ENCODE results near the gene CAPG. TPM values are rescaled to one million over a fixed set of nuclear protein-coding genes. Genes with fewer than 3 reads are reported as not detected.
"Not testable (repeated sequence)": the region's sequence is repeated elsewhere in the genome, so short reads cannot be mapped to it uniquely, and the experiment has no call there.

CAPG gene
- total and polyA plus RNA-seq, 12 donors: 11.6 to 192 (median 41.4) TPM

DNA sequence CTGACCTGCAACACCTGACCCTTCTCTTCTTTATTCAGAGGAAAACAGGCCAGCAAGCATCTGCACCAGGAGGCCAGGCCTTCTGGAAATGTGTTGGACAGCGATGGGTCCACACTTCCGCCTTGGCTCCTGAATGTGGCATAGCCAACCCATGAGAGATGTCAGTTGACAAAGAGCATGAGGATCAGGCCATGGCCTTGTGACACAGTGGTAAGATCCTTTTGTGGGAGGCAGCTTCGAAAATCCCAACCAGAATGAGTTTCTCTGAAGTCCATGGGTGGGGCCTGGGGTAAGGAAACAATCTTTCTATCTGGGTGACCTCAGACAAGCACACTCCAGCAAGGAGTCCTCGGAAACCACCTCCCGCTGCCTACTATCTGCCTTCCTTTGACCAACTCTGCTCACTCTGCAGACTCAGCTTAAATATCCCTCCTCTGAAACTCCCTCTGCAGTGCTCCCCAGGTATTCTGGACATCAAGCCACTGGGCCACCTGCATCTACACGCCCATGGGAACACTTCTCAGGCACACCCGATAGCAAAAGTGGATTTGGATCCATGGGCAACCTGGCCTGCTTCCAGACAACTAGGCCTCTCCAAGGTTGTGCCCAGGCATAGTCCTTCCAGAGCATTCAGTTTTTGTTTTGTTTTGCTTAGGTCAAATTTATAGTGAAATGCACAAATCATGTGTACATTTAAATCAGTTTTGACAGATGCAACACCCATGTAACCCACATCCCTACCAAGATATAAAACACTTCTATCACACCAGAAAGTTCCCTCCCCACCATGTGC is 4.8 kb upstream of the CAPG start:
- TF ChIP-seq, protein P1, sequence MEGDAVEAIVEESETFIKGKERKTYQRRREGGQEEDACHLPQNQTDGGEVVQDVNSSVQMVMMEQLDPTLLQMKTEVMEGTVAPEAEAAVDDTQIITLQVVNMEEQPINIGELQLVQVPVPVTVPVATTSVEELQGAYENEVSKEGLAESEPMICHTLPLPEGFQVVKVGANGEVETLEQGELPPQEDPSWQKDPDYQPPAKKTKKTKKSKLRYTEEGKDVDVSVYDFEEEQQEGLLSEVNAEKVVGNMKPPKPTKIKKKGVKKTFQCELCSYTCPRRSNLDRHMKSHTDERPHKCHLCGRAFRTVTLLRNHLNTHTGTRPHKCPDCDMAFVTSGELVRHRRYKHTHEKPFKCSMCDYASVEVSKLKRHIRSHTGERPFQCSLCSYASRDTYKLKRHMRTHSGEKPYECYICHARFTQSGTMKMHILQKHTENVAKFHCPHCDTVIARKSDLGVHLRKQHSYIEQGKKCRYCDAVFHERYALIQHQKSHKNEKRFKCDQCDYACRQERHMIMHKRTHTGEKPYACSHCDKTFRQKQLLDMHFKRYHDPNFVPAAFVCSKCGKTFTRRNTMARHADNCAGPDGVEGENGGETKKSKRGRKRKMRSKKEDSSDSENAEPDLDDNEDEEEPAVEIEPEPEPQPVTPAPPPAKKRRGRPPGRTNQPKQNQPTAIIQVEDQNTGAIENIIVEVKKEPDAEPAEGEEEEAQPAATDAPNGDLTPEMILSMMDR (IDR thresholded peaks at IDR 0.05): no peak
- no peak for TF ChIP-seq POLR2A (IDR thresholded peaks at IDR 0.05)
- Histone ChIP-seq H3K27me3 (no peaks in the 10 kb centered on the region), H3K27ac (no peak overlapping the region), H3K36me3 (replicated peaks in 1 of 2) (no peaks in the 10 kb centered on the region), H3K4me3 (no peak overlapping the region), H3K9me3 (replicated peaks in 1 of 3) (no peaks in the 10 kb centered on the region), H3K4me1 (replicated peaks in 1 of 2) (peaks cover 0 to 18% of the 10 kb centered on the region in 2 donors)
- WGBS, 4 donors: 78 to 93% (median 85%) methylated on average over 7 of the region's 7 CpGs
- DNase-seq: no peak
- intact Hi-C loops (cut with DNase I): no loop called here

DNA sequence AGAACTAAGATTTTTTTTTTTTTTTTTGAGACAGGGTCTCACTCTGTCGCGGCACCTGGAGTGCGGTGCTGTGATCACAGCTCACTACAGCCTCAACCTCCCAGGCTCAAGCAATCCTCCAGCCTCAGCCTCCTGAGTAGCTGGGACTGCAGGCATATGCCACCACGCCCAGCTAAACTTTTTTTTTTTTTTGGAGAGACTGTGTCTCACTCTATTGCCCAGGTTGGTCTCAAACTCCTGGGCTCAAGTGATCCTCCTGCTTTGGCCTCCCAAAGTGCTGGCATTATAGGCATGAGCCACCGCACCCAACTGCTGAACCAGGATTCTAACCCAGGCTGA is 4.2 kb upstream of the CAPG start:
- DNase-seq; H3K9me3 ChIP-seq (replicated peaks in 1 of 3); intact Hi-C loops (cut with DNase I); H3K27me3 ChIP-seq; H3K36me3 ChIP-seq (replicated peaks in 1 of 2); H3K4me3 ChIP-seq; H3K27ac ChIP-seq: not testable (repeated sequence)
- H3K4me1 ChIP-seq (replicated peaks in 1 of 2): peaks cover 0 to 16% of the 10 kb centered on the region in 2 donors
- 73 to 84% (median 80%) methylated on average over 3 to 5 of the region's 5 CpGs for WGBS, 4 donors

DNA sequence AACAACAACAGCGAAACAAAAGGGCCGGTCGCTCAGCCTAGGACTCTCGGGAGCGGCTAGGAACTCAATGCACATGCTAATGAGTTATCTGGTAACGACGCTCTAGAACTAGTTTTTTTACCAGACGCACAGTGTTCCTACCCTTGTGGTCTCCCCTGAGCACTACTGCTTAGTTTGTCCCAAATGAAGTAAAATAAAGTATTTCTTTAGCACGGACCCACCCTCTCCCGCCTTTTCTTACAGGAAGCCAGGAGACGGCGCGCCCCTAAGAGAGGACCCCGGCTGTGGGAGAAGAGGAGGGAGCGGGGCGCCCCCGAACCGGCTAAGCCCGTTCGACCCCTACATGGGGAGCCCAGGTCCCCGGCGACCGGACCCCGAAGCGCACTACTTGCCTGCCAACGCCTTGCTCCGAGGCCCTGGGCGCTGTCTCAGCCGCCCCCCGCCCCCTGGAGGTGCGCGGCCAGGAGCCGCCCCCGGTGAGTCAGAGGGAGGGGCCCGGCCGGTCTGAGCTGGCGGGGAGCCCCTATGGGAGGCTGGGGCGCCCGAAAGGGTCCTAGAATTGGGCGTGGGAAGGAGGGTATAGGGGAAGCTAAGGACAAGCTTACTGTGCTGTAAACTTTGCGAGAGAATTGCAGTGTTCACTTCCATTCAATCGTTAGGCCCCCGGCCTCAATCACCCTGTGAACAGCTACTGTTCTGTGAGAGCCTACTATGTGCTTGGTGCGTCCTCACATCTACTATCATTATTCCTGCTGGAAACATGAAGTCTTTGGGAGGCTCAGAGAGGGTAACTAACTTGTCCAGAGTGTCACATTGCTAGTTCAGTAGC is 3.6 kb upstream of the CAPG start:
- TF ChIP-seq POLR2A (IDR thresholded peaks at IDR 0.05): no peak
- TF ChIP-seq, protein P1 (IDR thresholded peaks at IDR 0.05): no peak
- DNase-seq: no peak
- intact Hi-C loops (cut with DNase I): no loop called here
- Histone ChIP-seq H3K4me3 (peak overlapping the region in 1 of 4 donors; percentile 62), H3K9me3 (replicated peaks in 1 of 3) (no peaks in the 10 kb centered on the region), H3K27me3 (no peaks in the 10 kb centered on the region), H3K4me1 (replicated peaks in 1 of 2) (peaks cover 0 to 11% of the 10 kb centered on the region in 2 donors), H3K36me3 (replicated peaks in 1 of 2) (no peaks in the 10 kb centered on the region), H3K27ac (no peak overlapping the region)
- WGBS, 4 donors: 13 to 39% (median 19%) methylated on average over 23 to 44 of the region's 44 CpGs

DNA sequence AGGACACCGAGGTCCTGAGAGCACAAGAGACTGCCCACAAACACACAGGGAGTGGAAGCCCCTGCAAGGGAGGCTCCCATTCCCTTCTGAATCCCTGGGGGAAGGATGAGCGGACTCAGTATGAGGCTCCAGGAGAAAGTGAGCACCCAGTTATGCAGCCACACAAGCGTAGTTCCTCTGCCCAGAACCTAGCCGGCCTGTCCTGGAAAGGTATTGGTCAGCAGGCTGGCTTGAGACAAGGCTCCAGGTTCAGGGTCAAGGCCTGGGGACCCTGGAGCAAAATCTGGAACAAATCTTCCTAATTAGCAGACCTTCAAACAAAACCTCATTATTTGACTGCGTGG is 1.2 kb upstream of the CAPG start:
- DNase-seq: no peak
- no peak overlapping the region for H3K27ac ChIP-seq
- peaks cover 0 to 7% of the 10 kb centered on the region in 2 donors for H3K4me1 ChIP-seq (replicated peaks in 1 of 2)
- no peaks in the 10 kb centered on the region for H3K27me3 ChIP-seq
- intact Hi-C loops (cut with DNase I): no loop called here
- H3K9me3 ChIP-seq (replicated peaks in 1 of 3): no peaks in the 10 kb centered on the region
- TF ChIP-seq, protein P1 (IDR thresholded peaks at IDR 0.05): no peak
- TF ChIP-seq POLR2A (IDR thresholded peaks at IDR 0.05): no peak
- H3K4me3 ChIP-seq: no peak overlapping the region
- no peaks in the 10 kb centered on the region for H3K36me3 ChIP-seq (replicated peaks in 1 of 2)
- 73 to 98% (median 91%) methylated on average over 2 to 5 of the region's 5 CpGs for WGBS, 4 donors

Measured in adrenal gland (tissue), 12 donors.